Measurements from ENCODE around the gene SYT7.

DNA sequence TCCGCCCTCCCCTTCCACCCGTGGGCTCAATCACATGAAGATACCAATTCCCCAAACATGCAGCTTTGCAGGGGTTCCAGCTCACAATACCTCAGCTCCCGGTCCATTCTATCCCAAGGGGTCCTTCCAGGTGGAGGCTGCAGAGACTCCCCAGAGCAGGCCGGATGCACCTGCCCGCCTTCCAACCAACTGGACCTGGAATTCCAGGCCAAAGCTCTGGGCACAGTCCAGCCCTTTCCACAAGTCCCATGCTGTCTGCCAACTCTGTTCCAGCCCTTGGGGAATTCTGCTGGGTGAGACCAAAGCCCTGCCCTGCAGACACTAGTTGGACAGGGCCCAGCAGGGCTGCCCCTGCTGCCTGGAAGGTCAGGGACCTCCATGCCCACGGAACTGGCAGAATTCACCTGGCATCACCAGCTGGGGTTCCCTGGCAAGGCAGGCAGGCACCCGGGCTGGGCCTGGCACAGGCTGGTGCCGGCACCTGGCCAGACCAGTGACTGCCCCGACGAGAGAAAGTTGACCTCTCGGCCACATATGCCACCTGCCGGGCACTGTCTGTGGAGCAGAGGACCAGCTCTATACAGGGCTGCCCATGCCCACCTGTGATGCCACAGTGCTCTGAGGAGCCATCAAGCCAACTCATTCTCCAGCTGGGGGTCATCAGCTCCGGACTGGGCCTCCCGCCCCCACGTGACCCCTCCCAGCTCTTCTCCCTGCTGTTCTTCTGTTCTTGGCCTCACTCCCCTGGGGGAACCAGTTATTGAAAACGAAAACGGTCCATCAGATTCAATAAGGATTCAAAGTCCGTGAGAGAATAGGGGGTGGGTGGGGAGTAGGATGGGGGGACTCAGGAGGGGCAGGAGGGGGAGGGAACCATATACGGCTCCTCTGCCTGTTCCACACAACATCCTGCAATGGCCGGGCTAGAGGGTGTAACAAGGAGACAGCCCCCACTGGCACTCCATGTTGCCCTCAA, 4.7 kb downstream of the SYT7 start:
- TF ChIP-seq, protein P1, sequence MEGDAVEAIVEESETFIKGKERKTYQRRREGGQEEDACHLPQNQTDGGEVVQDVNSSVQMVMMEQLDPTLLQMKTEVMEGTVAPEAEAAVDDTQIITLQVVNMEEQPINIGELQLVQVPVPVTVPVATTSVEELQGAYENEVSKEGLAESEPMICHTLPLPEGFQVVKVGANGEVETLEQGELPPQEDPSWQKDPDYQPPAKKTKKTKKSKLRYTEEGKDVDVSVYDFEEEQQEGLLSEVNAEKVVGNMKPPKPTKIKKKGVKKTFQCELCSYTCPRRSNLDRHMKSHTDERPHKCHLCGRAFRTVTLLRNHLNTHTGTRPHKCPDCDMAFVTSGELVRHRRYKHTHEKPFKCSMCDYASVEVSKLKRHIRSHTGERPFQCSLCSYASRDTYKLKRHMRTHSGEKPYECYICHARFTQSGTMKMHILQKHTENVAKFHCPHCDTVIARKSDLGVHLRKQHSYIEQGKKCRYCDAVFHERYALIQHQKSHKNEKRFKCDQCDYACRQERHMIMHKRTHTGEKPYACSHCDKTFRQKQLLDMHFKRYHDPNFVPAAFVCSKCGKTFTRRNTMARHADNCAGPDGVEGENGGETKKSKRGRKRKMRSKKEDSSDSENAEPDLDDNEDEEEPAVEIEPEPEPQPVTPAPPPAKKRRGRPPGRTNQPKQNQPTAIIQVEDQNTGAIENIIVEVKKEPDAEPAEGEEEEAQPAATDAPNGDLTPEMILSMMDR (IDR thresholded peaks at IDR 0.05), result no peak
- no peak for TF ChIP-seq POLR2AphosphoS5 (IDR thresholded peaks at IDR 0.05)
- no peak for TF ChIP-seq POLR2A (IDR thresholded peaks at IDR 0.05; ENCODE audit: low read depth)

Data from esophagus muscularis mucosa (tissue), 3 donors.